Testis (tissue), 3 donors: ENCODE results near the gene MGAT5. TPM values are rescaled to one million over a fixed set of nuclear protein-coding genes. Genes with fewer than 3 reads are reported as not detected.

ENCODE experiments used
- DNase-seq: peaks from one replicate; pipeline ENCODE4 v3.0.0-alpha.2; 2019
- H3K27ac ChIP-seq, 2 donors: fragments of 200-600 bp; sonication (generic); one replicate each; pipeline ENCODE4 v1.5.1; 2019
- H3K27me3 ChIP-seq: fragments of 200-600 bp; sonication (generic); one replicate; pipeline ENCODE4 v1.5.1; 2019
- H3K36me3 ChIP-seq: fragments of 200-600 bp; sonication (generic); one replicate; pipeline ENCODE4 v1.5.1; 2017; ENCODE audit warnings: low read depth; ENCODE audit errors: missing control alignments
- H3K4me1 ChIP-seq: fragments of 200-600 bp; sonication (generic); one replicate; pipeline ENCODE4 v1.5.1; 2019
- H3K4me3 ChIP-seq, 2 donors: fragments of 200-600 bp; sonication (generic); one replicate each; pipeline ENCODE4 v1.5.1; 2017 to 2019
- H3K9me3 ChIP-seq: fragments of 200-600 bp; sonication (generic); one replicate; pipeline ENCODE4 v1.5.1; 2017
- POLR2A ChIP-seq: fragments of 450-650 bp; IDR thresholded peaks from one replicate; pipeline ENCODE4 v1.6.1; 2017; ENCODE audit warnings: antibody characterized with exemption, mild to moderate bottlenecking, moderate library complexity
- WGBS, 2 donors: methylation state at CpG; one replicate each; pipeline ENCODE4 v1.1.5; 2018; 5-methylcytosine and 5-hydroxymethylcytosine counted together
- intact Hi-C: fragments of 100-400 bp; cut with DNase I; formaldehyde crosslinking; loops from one replicate; pipeline ENCODE4 v1.15.1; 2023; ENCODE audit warnings: low total_unique reads
- polyA plus RNA-seq: library from polyadenylated mRNA; stranded (reverse); fragments of 350-450 nt; fragmentation: Illumina TruSeq; extraction: RNeasy Lipid Tissue Mini Kit (QIAGEN cat#74804); gene quantifications from one replicate; pipeline ENCODE4 v1.2.3, GENCODE V29; 2014; ENCODE audit warnings: low read depth, low replicate concordance; ENCODE audit not compliant: insufficient read depth
- total RNA-seq, 2 donors: library from RNA; depleted of rRNA; stranded (reverse); fragments of >200 nt; gene quantifications; one replicate each; pipeline ENCODE4 v1.2.3, GENCODE V29; 2016
- TF ChIP-seq, protein P1 (sequence below), 3 experiments: fragments of 450-650 bp in 2 of 3; fragments of 200-600 bp in 1 of 3; sonication (generic) in 1 of 3; IDR thresholded peaks; one replicate each; pipeline ENCODE4 v1.5.1; 2016 to 2019; ENCODE audit warnings: antibody characterized with exemption in 3 of 3, mild to moderate bottlenecking in 2 of 3, moderate library complexity in 1 of 3

Gene MGAT5
- total and polyA plus RNA-seq, 3 donors from 2014 or later: 31.6 to 73.8 (median 64.5) TPM

DNA sequence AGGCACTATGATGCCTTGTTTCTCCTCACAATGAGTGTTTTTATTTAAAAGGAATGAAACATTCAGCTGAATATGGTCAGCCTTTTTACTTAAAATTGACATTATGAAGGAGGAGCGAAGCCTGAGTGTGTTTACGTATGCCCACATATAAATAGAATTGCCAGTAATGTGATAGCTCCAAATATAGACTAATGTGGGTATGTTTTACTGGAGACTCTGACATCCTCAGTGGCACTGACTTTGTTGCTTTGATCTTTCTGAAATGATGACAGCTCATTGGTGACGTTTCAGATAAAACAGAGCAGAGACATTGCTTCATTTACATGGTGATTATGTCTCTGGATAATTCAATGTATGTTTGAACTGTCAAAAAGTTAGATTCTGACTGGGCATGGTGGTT, 167.0 kb downstream of the MGAT5 start:
- intact Hi-C loops: no loop called here
- TF ChIP-seq, protein P1, sequence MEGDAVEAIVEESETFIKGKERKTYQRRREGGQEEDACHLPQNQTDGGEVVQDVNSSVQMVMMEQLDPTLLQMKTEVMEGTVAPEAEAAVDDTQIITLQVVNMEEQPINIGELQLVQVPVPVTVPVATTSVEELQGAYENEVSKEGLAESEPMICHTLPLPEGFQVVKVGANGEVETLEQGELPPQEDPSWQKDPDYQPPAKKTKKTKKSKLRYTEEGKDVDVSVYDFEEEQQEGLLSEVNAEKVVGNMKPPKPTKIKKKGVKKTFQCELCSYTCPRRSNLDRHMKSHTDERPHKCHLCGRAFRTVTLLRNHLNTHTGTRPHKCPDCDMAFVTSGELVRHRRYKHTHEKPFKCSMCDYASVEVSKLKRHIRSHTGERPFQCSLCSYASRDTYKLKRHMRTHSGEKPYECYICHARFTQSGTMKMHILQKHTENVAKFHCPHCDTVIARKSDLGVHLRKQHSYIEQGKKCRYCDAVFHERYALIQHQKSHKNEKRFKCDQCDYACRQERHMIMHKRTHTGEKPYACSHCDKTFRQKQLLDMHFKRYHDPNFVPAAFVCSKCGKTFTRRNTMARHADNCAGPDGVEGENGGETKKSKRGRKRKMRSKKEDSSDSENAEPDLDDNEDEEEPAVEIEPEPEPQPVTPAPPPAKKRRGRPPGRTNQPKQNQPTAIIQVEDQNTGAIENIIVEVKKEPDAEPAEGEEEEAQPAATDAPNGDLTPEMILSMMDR (IDR thresholded peaks at IDR 0.05): no peak
- TF ChIP-seq POLR2A: no peak
- 91 to 93% methylated on average over 3 of the region's 3 CpGs for WGBS, 2 donors
- no peaks in the 10 kb centered on the region for H3K4me1 ChIP-seq
- no peaks in the 10 kb centered on the region for H3K9me3 ChIP-seq
- no peaks in the 10 kb centered on the region for H3K27me3 ChIP-seq
- no peaks in the 10 kb centered on the region for H3K36me3 ChIP-seq
- no peak for DNase-seq
- H3K4me3 ChIP-seq: no peak overlapping the region
- H3K27ac ChIP-seq: no peak overlapping the region

- no peak overlapping the region for H3K27ac ChIP-seq
- 60 to 73% methylated on average over 7 of the region's 7 CpGs for WGBS, 2 donors
- no peaks in the 10 kb centered on the region for H3K27me3 ChIP-seq
- no peaks in the 10 kb centered on the region for H3K36me3 ChIP-seq
- DNase-seq: no peak
- TF ChIP-seq POLR2A: no peak
- TF ChIP-seq, protein P1 (IDR thresholded peaks at IDR 0.05): no peak
- no peaks in the 10 kb centered on the region for H3K4me1 ChIP-seq
- no peak overlapping the region for H3K4me3 ChIP-seq
- no peaks in the 10 kb centered on the region for H3K9me3 ChIP-seq
- intact Hi-C loops: no loop called here
These were observed 167.9 kb downstream of the MGAT5 start for GRCh38 chr2:134421556-134422328.

- no peaks in the 10 kb centered on the region for H3K4me1 ChIP-seq
- H3K4me3 ChIP-seq: no peak overlapping the region
- DNase-seq: no peak
- 69 to 82% methylated on average over 6 of the region's 6 CpGs for WGBS, 2 donors
- H3K27me3 ChIP-seq: no peaks in the 10 kb centered on the region
- no peak for TF ChIP-seq POLR2A
- TF ChIP-seq, protein P1 (IDR thresholded peaks at IDR 0.05): no peak
- peak overlapping the region in 1 of 2 donors; percentile 17 for H3K27ac ChIP-seq
- intact Hi-C loops: no loop called here
- H3K36me3 ChIP-seq: no peaks in the 10 kb centered on the region
- no peaks in the 10 kb centered on the region for H3K9me3 ChIP-seq
These were observed 172.0 kb downstream of the MGAT5 start for GRCh38 chr2:134425724-134426496.

DNA sequence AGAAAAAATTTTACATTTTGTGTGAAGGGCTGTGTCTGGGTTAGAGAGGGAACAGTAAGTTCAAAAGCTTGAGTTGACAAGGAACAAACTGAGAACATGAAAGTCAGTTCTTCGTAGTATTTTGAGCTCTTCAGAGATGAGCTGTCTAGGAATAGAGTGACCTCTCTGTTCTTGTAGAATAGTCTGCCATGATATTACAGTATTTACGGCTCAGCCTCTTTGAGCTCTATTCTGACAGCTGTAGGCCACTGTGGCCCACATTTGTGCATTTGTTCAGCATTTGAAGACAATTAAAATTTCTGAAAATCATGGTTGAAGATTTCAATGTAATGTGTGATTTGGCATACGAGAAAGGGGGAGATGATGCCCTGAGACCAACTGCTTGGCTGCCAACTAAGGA, 172.8 kb downstream of the MGAT5 start:
- H3K4me1 ChIP-seq: no peaks in the 10 kb centered on the region
- TF ChIP-seq, protein P1 (IDR thresholded peaks at IDR 0.05): no peak
- TF ChIP-seq POLR2A: no peak
- intact Hi-C loops: no loop called here
- no peak overlapping the region for H3K4me3 ChIP-seq
- H3K36me3 ChIP-seq: no peaks in the 10 kb centered on the region
- H3K27ac ChIP-seq: peak overlapping the region in 1 of 2 donors; percentile 17
- H3K9me3 ChIP-seq: no peaks in the 10 kb centered on the region
- DNase-seq: no peak
- WGBS, 2 donors: 58 to 72% methylated on average over 3 of the region's 3 CpGs
- H3K27me3 ChIP-seq: no peaks in the 10 kb centered on the region
